Central memory CD8-positive, alpha-beta T cell (primary cell): ENCODE measurements around the gene AK5.

Experiments
- ATAC-seq: fragments of 150-1000 bp; cut with Tn5 transposase; replicated peaks from 2 replicates; pipeline ENCODE4 v1.10.0; 2022; ENCODE audit warnings: mild to moderate bottlenecking, moderate FRiP score, moderate number of reproducible peaks; ENCODE audit not compliant: poor library complexity, severe bottlenecking; ENCODE audit errors: extremely low read depth
- DNase-seq, 2 donors: peaks; one replicate each; pipeline ENCODE4 v3.0.0; 2021; ENCODE audit warnings: low spot score in 2 of 2
- H3K27ac Mint-ChIP-seq: one replicate; pipeline ENCODE4 v1.8.0; 2022; ENCODE audit warnings: low read depth, mild to moderate bottlenecking, moderate library complexity, mixed read lengths
- H3K27me3 Mint-ChIP-seq: one replicate; pipeline ENCODE4 v1.8.0; 2022; ENCODE audit warnings: mixed read lengths
- H3K36me3 Mint-ChIP-seq: one replicate; pipeline ENCODE4 v1.8.0; 2022; ENCODE audit warnings: mild to moderate bottlenecking, moderate library complexity, mixed read lengths; ENCODE audit not compliant: insufficient read depth
- H3K4me1 Mint-ChIP-seq: one replicate; pipeline ENCODE4 v1.8.0; 2022; ENCODE audit warnings: mixed read lengths
- H3K4me3 Mint-ChIP-seq: one replicate; pipeline ENCODE4 v1.8.0; 2022; ENCODE audit warnings: mild to moderate bottlenecking, moderate library complexity, mixed read lengths
- H3K9me3 Mint-ChIP-seq: one replicate; pipeline ENCODE4 v1.8.0; 2022; ENCODE audit warnings: mixed read lengths

Gene AK5

DNA sequence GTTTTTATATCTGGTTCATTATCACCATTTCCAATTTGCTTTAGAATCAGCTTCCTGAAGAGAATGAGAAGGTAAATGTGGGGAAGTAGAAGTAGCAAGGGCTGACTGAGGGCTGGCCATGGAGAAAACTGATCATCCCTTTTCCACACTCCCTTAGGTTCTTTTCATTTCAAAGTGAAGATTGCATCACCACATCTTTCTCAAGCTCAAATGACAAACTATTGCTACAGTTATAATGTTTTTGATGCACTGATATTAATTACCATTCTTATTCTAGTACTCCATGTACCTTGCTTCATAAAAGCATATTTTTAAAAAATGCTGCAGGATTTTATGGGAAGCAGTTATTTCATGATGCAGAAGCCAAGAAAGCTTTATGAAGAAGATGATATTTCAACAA is 7.9 kb upstream of the AK5 start:
- no peak overlapping the region for H3K27ac Mint-ChIP-seq
- no peaks in the 10 kb centered on the region for H3K4me1 Mint-ChIP-seq
- H3K36me3 Mint-ChIP-seq, result no peaks in the 10 kb centered on the region
- ATAC-seq (no peak), DNase-seq (no peak)
- H3K4me3 Mint-ChIP-seq, result no peak overlapping the region
- no peaks in the 10 kb centered on the region for H3K9me3 Mint-ChIP-seq
- H3K27me3 Mint-ChIP-seq, result peaks cover 34% of the 10 kb centered on the region

DNA sequence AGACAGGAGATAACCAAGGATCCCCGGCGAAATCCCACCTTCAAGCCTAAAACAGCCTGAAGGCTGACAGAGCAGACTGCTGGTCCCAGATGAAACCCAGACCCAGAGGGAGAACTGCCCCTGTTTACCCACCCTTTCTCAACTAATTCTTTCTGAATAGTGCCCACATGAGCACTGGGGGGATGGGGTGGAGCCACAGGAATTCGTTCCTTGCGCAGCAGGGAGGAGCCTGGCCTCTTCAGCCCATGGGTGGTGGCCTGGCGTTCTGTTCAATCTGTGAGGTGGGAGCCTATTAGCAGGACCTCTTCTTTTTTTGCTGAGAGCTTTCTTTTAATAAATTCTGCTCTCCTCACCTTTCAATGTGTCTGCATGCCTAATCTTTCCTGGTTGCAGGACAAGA is 6.6 kb upstream of the AK5 start:
- Mint-ChIP-seq H3K4me3 (no peak overlapping the region), H3K36me3 (no peaks in the 10 kb centered on the region), H3K27ac (no peak overlapping the region), H3K9me3 (no peaks in the 10 kb centered on the region), H3K27me3 (peaks cover 46% of the 10 kb centered on the region), H3K4me1 (peaks cover 9% of the 10 kb centered on the region)
- ATAC-seq (no peak), DNase-seq (no peak)

DNA sequence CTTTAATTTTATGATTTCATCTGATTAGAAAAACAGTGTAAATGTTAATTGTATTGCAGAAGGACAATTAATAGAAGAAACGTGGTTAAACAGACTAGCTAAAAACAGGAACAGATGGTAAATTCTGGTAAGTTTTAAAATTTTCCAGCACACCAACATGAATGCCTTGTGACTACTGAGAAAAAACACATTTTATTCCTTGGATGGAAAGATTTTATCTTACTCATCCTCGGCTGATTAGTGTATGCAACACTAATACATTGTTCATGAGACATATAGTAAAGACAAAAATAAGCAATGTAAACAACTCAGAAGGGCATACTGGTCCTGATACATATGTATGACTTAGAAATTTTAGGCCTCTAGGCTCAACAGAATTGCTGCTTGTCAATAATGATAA is 4.9 kb upstream of the AK5 start:
- H3K4me3 Mint-ChIP-seq, result no peak overlapping the region
- no peak overlapping the region for H3K27ac Mint-ChIP-seq
- DNase-seq (no peak), ATAC-seq (no peak)
- H3K27me3 Mint-ChIP-seq, result peaks cover 48% of the 10 kb centered on the region
- no peaks in the 10 kb centered on the region for H3K36me3 Mint-ChIP-seq
- no peaks in the 10 kb centered on the region for H3K9me3 Mint-ChIP-seq
- peaks cover 14% of the 10 kb centered on the region for H3K4me1 Mint-ChIP-seq

DNA sequence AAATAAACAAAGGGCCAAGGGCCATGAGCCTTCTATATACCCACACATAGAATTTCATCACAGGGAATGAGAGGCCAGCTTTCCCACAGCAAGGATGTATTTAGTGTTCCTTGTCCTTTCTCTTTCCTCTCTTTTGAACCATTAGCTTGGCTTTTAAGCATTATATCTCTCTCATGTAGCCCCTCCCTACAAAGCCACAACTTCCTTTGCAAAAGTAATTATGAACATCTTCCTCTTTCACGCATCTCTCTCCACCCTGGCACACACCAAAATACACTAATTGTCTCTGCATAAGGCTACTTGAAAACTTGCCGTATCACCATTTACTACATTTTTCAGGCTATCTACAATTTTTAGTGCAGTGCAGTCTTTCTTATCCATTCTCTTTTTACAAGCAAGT is 1.9 kb upstream of the AK5 start:
- peaks cover 19% of the 10 kb centered on the region for H3K4me1 Mint-ChIP-seq
- H3K9me3 Mint-ChIP-seq, result no peaks in the 10 kb centered on the region
- H3K36me3 Mint-ChIP-seq, result no peaks in the 10 kb centered on the region
- H3K27me3 Mint-ChIP-seq, result peaks cover 50% of the 10 kb centered on the region
- no peak overlapping the region for H3K4me3 Mint-ChIP-seq
- no peak for DNase-seq
- no peak overlapping the region for H3K27ac Mint-ChIP-seq
- ATAC-seq, result no peak

DNA sequence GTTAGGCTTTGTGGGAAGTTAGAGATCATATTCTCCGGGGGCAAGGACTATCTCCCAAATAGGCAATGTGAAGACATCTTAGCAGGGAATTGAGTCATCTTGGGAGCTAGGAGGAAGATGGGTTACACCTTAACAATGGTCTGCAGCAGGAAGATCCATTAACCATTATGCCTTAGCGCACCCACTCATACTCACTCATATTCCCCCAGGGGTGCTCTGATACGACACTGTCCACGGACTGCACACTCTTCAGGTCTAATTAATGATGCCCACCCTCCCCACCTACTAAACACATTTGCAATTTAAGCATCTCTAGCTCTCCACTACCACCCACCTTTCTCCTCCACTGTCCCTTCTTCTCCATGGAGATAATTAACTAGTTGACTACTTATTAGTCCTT is 857 bp upstream of the AK5 start:
- Mint-ChIP-seq H3K36me3 (no peaks in the 10 kb centered on the region), H3K4me3 (peak overlapping the region; percentile 50), H3K4me1 (peaks cover 19% of the 10 kb centered on the region), H3K27ac (no peak overlapping the region), H3K27me3 (peaks cover 61% of the 10 kb centered on the region), H3K9me3 (no peaks in the 10 kb centered on the region)
- DNase-seq, result no peak
- ATAC-seq, result no peak

DNA sequence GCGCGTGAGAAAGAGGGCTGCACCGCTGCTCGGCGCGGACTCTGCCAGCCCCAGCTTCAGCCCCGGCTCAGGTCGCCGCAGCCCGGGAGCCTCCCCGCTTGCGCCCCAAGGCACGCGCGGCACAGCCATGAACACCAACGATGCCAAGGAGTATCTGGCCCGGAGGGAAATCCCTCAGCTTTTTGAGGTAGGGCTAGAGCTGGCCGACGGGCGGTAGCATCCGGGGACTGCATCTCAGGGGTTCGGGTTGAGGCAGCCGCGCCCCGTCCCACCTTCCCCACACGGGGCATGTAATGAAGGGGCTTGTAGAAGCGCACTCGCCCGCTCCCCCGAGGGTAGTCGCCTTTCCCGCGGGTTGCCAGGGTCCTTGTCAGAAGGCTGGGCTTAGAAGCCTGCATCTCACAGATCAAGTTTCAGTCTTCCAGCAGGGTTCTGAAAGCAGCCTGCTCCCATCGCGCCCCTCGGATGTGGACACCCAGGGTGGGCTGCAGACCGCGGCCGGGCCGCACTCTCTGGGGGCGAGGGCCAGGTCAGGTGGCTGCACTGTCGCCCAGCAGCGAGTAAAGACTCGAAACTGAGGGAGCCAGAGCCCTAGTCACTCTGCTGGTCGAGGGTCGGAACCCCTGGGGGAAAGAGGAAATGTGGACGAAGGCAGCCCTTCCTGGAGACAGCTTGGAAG is 507 bp downstream of the AK5 start:
- Mint-ChIP-seq H3K4me1 (peaks cover 19% of the 10 kb centered on the region), H3K4me3 (peak overlapping the region; percentile 64), H3K36me3 (no peaks in the 10 kb centered on the region), H3K27me3 (peaks cover 68% of the 10 kb centered on the region), H3K9me3 (no peaks in the 10 kb centered on the region), H3K27ac (no peak overlapping the region)
- ATAC-seq, result peak; percentile 61
- peak in 1 of 2 donors; percentile 14 for DNase-seq

DNA sequence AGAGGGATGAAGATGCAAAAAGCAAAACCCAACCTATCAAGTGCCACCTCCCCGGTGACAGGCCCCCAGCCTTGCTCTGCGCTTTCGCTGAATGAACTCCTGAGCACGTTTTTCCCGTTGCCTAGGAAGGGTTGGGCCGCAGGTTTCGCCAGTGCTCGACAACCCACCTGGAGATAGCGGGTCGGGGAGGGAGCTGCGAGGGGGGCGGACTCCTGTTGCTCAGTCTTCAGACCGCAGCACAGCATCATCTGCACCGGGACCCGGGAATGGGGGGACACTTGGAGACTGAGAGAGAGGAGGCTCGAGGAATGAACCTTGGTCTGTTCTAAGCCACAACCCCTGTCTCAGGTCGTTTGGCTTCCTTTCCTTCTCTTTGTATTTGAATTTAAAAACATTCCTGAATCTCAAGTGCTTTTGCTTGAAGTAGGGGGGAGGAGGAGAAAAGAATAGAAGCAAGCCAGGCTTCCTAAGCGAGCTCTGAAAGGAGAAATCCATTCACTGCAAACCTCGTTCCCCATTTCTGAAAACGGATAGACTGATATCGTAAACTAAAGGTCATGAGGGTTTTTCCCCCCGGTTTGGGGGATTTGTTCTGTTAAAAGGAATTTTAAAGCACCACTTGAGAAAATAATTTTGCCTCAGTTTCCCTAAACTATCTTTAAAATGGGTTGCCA is 1.2 kb downstream of the AK5 start:
- Mint-ChIP-seq H3K27me3 (peaks cover 75% of the 10 kb centered on the region), H3K9me3 (no peaks in the 10 kb centered on the region), H3K4me1 (peaks cover 19% of the 10 kb centered on the region), H3K4me3 (peak overlapping the region; percentile 64), H3K27ac (no peak overlapping the region), H3K36me3 (no peaks in the 10 kb centered on the region)
- DNase-seq, result no peak
- no peak for ATAC-seq

DNA sequence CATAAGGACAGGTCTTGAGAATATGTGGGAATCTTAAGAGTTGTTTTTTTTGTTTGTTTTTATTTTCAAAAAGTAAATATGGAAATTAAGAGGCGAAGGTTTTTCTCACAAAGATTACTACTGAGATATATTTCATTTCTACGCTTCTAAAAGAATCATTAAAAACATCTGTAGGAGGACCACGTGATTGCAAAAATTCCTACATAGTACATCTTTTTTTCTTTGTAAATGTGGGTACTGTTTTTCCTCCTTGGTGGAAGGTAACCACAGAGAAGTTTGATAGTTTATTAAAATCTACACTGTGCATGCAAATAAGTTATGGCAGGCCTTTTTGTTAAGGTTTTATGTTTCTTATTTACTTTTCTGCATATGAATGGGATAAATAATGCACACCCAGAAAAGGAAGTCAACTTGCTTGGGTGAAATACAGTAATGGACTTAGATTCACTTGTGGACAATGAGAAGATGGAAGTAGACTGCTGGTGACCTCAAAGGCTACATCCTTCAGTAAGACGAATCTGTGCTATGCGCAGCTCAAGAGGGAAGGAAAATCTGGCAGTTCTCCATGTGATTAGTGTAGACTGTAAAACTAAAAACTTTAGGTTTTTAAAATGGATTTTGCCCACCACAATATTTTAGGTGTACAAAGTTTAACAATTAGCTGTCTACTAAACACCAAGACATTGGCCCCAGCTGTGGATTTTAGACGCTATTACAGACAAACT is 2.0 kb downstream of the AK5 start:
- H3K36me3 Mint-ChIP-seq, result no peaks in the 10 kb centered on the region
- H3K27me3 Mint-ChIP-seq, result peaks cover 76% of the 10 kb centered on the region
- no peaks in the 10 kb centered on the region for H3K9me3 Mint-ChIP-seq
- no peak overlapping the region for H3K4me3 Mint-ChIP-seq
- ATAC-seq (no peak), DNase-seq (no peak)
- H3K4me1 Mint-ChIP-seq, result peaks cover 19% of the 10 kb centered on the region
- H3K27ac Mint-ChIP-seq, result no peak overlapping the region

DNA sequence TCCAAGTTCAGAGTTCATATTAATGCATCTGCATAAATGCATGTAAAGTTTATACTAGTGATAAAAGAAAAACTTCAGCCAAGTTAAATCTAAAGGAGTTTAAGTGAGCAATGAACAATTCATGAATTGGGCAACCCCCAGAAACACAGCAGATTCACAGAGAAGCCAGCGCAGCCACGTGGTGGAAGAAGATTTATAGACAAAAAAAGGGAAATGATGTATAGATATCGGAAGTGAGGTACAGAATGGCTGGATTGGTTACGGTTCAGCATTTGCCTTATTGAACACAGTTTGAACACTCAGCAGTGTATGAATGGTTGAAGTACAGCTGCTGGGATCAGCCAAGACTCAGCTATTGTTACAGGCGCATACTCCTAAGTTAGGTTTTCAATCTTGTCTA is 5.7 kb downstream of the AK5 start:
- H3K27ac Mint-ChIP-seq, result no peak overlapping the region

DNA sequence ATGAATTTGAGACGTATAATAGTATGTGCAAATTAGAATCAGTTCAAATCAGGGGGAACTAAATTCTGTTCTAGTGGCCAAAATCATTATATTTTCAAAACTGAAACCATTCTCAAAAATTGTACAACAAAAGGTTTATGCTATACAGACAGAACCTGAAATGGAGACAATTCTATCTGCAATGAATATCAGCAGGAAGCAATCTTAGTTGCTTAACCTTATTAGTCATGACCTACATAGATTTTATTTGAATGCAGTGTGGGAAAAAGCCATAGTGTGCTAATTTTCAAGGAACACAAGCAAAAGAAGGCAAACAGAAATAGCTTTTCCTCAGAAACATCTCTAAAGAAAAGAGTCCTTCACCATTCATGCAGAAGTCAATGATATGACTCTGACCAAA is 6.5 kb downstream of the AK5 start:
- H3K27me3 Mint-ChIP-seq, result peaks cover 41% of the 10 kb centered on the region
- H3K9me3 Mint-ChIP-seq, result no peaks in the 10 kb centered on the region
- no peak for DNase-seq
- H3K36me3 Mint-ChIP-seq, result no peaks in the 10 kb centered on the region
- no peak for ATAC-seq
- no peaks in the 10 kb centered on the region for H3K4me1 Mint-ChIP-seq
- no peak overlapping the region for H3K27ac Mint-ChIP-seq
- no peak overlapping the region for H3K4me3 Mint-ChIP-seq

More for the DNA sequence above, 5.7 kb downstream of the AK5 start:
- H3K9me3 Mint-ChIP-seq, result no peaks in the 10 kb centered on the region
- H3K27me3 Mint-ChIP-seq, result peaks cover 49% of the 10 kb centered on the region
- H3K36me3 Mint-ChIP-seq, result no peaks in the 10 kb centered on the region
- H3K4me3 Mint-ChIP-seq, result no peak overlapping the region
- DNase-seq, result no peak
- H3K4me1 Mint-ChIP-seq, result peaks cover 6% of the 10 kb centered on the region
- ATAC-seq, result no peak

DNA sequence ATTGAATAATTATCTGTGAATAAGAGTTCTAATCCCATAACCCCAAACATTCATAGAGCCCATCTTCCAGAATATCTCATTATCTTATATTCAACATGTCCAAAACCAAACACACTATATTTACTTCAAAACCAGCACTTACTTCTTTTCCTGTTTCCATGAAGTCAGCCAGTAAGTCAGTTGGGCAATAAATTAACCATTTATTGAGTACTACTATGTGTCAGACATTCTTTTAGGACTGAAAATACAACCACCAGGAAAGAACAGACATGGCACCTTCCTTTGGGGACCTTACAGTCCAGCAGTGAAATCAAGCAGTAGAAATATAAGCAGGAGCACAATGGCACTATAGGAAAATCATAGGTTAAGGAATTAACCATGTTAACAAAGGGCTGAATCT is 8.8 kb downstream of the AK5 start:
- Mint-ChIP-seq H3K9me3 (no peaks in the 10 kb centered on the region), H3K27ac (no peak overlapping the region), H3K4me1 (no peaks in the 10 kb centered on the region), H3K4me3 (no peak overlapping the region), H3K27me3 (peaks cover 20% of the 10 kb centered on the region), H3K36me3 (no peaks in the 10 kb centered on the region)
- DNase-seq (no peak), ATAC-seq (no peak)

DNA sequence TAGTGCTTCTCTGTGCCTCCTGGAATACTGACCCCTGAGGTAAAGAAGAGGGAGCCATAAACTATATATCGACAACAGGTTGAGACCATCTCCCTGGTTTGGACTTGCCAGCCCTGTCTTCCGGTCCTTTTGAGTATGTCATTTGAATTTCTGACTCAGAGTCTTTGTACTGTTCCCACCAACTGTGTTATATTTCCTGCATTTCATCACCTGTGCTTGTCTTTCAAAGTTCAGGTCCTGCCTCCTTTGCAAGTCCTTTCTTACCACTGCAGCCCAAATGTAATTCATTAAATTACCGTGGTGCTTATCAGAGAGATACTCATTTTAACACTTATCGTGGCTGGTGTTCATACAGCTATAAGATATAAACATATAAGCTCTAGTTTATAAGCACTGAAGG is 10.7 kb downstream of the AK5 start:
- Mint-ChIP-seq H3K27me3 (peaks cover 6% of the 10 kb centered on the region), H3K4me3 (no peak overlapping the region), H3K4me1 (no peaks in the 10 kb centered on the region), H3K27ac (no peak overlapping the region), H3K36me3 (no peaks in the 10 kb centered on the region), H3K9me3 (no peaks in the 10 kb centered on the region)
- no peak for DNase-seq
- ATAC-seq, result no peak

DNA sequence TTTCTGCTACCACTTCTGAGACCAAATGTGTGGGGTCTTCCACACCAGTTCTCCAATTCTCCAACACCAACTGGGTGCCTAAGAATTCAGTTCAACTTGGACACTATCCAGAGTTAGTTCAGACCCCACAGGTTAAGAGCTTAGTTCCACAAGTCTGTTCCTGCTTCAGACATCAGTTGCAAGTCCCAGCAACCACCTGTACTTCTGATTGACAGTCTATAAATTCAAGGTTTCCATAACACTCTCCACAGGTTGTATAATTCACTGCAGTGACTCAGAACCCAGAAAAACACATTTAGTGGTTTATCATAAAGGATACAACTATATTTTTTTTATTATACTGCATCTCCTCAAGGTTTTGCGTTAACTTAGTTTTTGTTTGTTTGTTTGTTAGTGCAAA is 18.7 kb downstream of the AK5 start:
- no peak for ATAC-seq
- Mint-ChIP-seq H3K27me3 (peaks cover 19% of the 10 kb centered on the region), H3K4me3 (no peak overlapping the region), H3K9me3 (no peaks in the 10 kb centered on the region), H3K4me1 (no peaks in the 10 kb centered on the region), H3K36me3 (no peaks in the 10 kb centered on the region), H3K27ac (no peak overlapping the region)
- DNase-seq, result no peak
